ENCODE measurements around the gene GTF2A2.

The GTF2A2 gene

DNA sequence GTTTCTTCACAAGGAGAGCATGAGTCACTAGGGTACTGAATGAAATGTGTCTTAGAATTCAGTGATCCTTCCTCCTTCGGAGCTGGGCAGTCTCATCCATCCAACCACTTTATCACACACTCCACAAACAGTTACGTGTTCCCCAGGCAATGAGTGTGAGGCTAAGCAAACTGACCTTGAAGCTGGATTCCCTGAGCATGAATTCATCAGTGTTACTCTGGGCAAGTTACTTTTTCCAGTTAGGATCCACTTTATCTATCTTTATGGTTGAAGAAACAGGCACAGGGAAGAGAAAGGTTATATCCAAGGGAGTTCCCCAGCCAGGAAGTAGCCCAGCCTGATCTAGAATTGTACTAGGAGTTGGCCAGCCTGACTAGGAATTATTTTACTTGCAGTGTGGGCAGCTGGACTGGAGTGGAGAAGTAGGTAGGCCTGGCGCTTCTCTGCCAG lies 62.8 kb downstream of the GTF2A2 start:
- no peak overlapping the region for H3K4me3 ChIP-seq (replicated peaks; ENCODE audit: low read depth, low read length)
- TF ChIP-seq CTCF (IDR thresholded peaks at IDR 0.05; ENCODE audit: low read depth, low read length, missing control alignments) = no peak
- no peak for DNase-seq (ENCODE audit: extremely low read depth, low read depth)

DNA sequence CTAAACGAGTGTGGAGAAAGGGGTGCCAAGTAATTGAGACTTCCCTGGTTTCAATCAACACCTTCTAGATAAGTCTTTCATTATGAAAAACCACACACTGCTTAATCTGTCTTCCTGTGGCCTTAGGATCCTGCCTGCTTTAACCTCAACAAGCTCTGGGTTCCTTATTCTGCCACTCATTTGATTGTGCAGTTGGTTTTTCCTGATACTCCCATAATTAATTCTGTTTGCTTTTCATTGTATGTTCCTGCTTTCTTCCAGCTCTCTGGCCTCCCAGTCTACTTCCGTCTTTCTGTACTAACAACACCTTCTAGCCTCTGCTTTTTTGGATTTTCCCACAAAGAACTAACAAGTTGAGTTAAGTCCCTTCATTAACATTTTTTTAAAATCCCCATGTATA lies 66.0 kb downstream of the GTF2A2 start:
- DNase-seq (ENCODE audit: extremely low read depth, low read depth) = no peak
- H3K4me3 ChIP-seq (replicated peaks; ENCODE audit: low read depth, low read length) = no peak overlapping the region
- no peak for TF ChIP-seq CTCF (IDR thresholded peaks at IDR 0.05; ENCODE audit: low read depth, low read length, missing control alignments)

DNA sequence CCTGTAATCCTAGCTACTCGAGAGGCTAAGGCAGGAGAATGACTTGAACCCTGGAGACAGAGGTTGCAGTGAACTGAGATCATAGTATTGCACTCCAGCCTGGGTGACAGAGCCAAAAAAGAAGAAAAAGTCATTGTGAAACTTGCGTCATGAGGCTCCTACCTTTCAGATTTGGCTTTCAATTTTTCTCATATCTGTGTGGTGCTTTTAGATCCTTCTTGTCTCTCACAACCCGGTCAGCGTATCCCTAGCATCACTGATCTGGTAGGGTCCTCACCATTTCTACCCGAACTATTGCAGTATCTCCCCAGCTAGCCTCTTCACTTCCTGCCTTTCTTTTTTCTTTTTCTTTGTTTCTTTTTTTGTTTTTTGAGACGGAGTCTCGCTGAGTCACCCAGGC lies 67.3 kb downstream of the GTF2A2 start:
- no peak overlapping the region for H3K4me3 ChIP-seq (replicated peaks; ENCODE audit: low read depth, low read length)
- no peak for TF ChIP-seq CTCF (IDR thresholded peaks at IDR 0.05; ENCODE audit: low read depth, low read length, missing control alignments)
- no peak for DNase-seq (ENCODE audit: extremely low read depth, low read depth)

Measured in HFF-Myc (cell line).